K562 (cell line): ENCODE data around the gene RNF144A. TPM values are rescaled to one million over a fixed set of nuclear protein-coding genes. Genes with fewer than 3 reads are reported as not detected.

Source experiments
- CEBPZ ChIP-seq: fragments of 150-350 bp; IDR thresholded peaks from 2 replicates; pipeline ENCODE4 v1.6.1; 2014; ENCODE audit warnings: low read depth, mild to moderate bottlenecking, low read length, borderline replicate concordance
- ELF1 ChIP-seq: fragments of 200-800 bp; sonication (Bioruptor generic); IDR thresholded peaks from 2 replicates; pipeline ENCODE4 v1.6.1; 2016; ENCODE audit warnings: missing genetic modification characterization, missing compliant biosample characterization
- ETS1 ChIP-seq: conservative IDR thresholded peaks from 2 replicates; pipeline ENCODE4 v1.6.1; 2011; ENCODE audit warnings: low read depth, mild to moderate bottlenecking, low read length; ENCODE audit not compliant: control insufficient read depth
- HNRNPK ChIP-seq: fragments of 200-400 bp; formaldehyde crosslinking; IDR thresholded peaks from one replicate; pipeline ENCODE4 v1.6.1; 2018; ENCODE audit warnings: mild to moderate bottlenecking, low read depth, low read length; ENCODE audit not compliant: poor library complexity, severe bottlenecking
- ID3 ChIP-seq, 2 experiments: fragments of 250-450 bp in 1 of 2; fragments of 450-650 bp in 1 of 2; sonication (Bioruptor Pico) in 1 of 2; IDR thresholded peaks; 2 replicates each; pipeline versions ENCODE4 v1.6.1 to v1.8.0; 2016 to 2021; ENCODE audit warnings: mild to moderate bottlenecking in 2 of 2, moderate library complexity in 2 of 2, missing compliant biosample characterization in 1 of 2, missing genetic modification characterization in 1 of 2
- MAFG ChIP-seq: fragments of 450-650 bp; conservative IDR thresholded peaks from 2 replicates; pipeline ENCODE4 v1.6.1; 2016; ENCODE audit warnings: missing genetic modification characterization, missing compliant biosample characterization
- MEF2D ChIP-seq: conservative IDR thresholded peaks from 2 replicates; pipeline ENCODE4 v1.6.1; 2016; ENCODE audit warnings: low read depth, missing genetic modification characterization, missing compliant biosample characterization
- MEIS2 ChIP-seq: fragments of 450-650 bp; IDR thresholded peaks from 2 replicates; pipeline ENCODE4 v1.6.1; 2014; ENCODE audit warnings: mild to moderate bottlenecking; ENCODE audit not compliant: partially characterized antibody
- PHB2 ChIP-seq: fragments of 450-650 bp; IDR thresholded peaks from 2 replicates; pipeline ENCODE4 v1.6.1; 2017; ENCODE audit warnings: low read depth
- POLR2H ChIP-seq: IDR thresholded peaks from 2 replicates; pipeline ENCODE4 v1.6.1; 2016; ENCODE audit warnings: missing genetic modification characterization, low read depth, mild to moderate bottlenecking, control low read depth, missing compliant biosample characterization, moderate library complexity
- PURB ChIP-seq: sonication (generic); formaldehyde crosslinking; IDR thresholded peaks from 2 replicates; pipeline ENCODE4 v1.9.0; 2021; ENCODE audit warnings: low read depth, mild to moderate bottlenecking, missing genetic modification reagents
- SP1 ChIP-seq: sonication (generic); formaldehyde crosslinking; IDR thresholded peaks from 2 replicates; pipeline ENCODE4 v1.8.1; 2022; ENCODE audit warnings: mild to moderate bottlenecking, missing genetic modification reagents
- UBTF ChIP-seq, 2 experiments: IDR thresholded peaks; 2 replicates each; pipeline ENCODE4 v1.6.1; 2012; ENCODE audit warnings: improper control_type of control experiment in 2 of 2, low read depth in 2 of 2, low read length in 2 of 2, borderline replicate concordance in 1 of 2
- ZFP1 ChIP-seq: fragments of 450-650 bp; formaldehyde crosslinking; IDR thresholded peaks from 2 replicates; pipeline ENCODE4 v1.4.0; 2020; ENCODE audit warnings: mild to moderate bottlenecking, mixed read lengths
- ZHX1 ChIP-seq: fragments of 150-350 bp; conservative IDR thresholded peaks from 2 replicates; pipeline ENCODE4 v1.6.1; 2014; ENCODE audit warnings: low read length
- ZNF311 ChIP-seq: fragments of 250-450 bp; sonication (Bioruptor Pico); IDR thresholded peaks from 2 replicates; pipeline ENCODE4 v1.4.0; 2020; ENCODE audit warnings: mild to moderate bottlenecking, moderate library complexity
- ZNF717 ChIP-seq: fragments of 250-450 bp; sonication (Bioruptor Pico); IDR thresholded peaks from 2 replicates; pipeline ENCODE4 v1.5.0; 2021
- polyA plus RNA-seq, 8 experiments: library from polyadenylated mRNA; depleted of rRNA in 4 of 8; stranded (reverse) in 5 of 8; unstranded in 3 of 8; fragments of >200 nt; fragmentation: Nextera tagmentation in 2 of 8; fragmentation: Illumina TruSeq in 1 of 8; extraction: Ambion mirVana in 2 of 8; extraction: Trizol in 1 of 8; gene quantifications; 2 replicates each; pipeline versions ENCODE4 v1.2.1 to v1.2.3, GENCODE V29; 2011 to 2014; ENCODE audit warnings: inconsistent platforms in 1 of 8, missing spikeins in 1 of 8
- total RNA-seq, 7 experiments: library from RNA; depleted of rRNA in 6 of 7; stranded (reverse); fragments of >200 nt in 6 of 7; fragmentation: Illumina TruSeq in 2 of 7; extraction: Trizol in 2 of 7; gene quantifications; 2 replicates each; pipeline versions ENCODE4 v1.2.1 to v1.2.3, GENCODE V29; 2011 to 2021; ENCODE audit warnings: low replicate concordance in 1 of 7

Gene RNF144A
- total and polyA plus RNA-seq, 9 of the 15 experiments (the other 6 are each of a cell fraction or from before 2014, with no cell fraction given): 0.96 to 11.3 (median 6.2) TPM

GRCh38 chr2:6893876-6894482, 23.2 kb upstream of the RNF144A start (continued):
- no peak for TF ChIP-seq ZHX1
- peak; percentile 62 for TF ChIP-seq MAFG (tag)
- TF ChIP-seq ZNF717 (CRISPR knock-in tag): no peak
- TF ChIP-seq MEF2D (tag): peak; percentile 88
- TF ChIP-seq CEBPZ: no peak
- TF ChIP-seq ZFP1 (CRISPR knock-in tag): no peak
- TF ChIP-seq SP1 (CRISPR knock-in tag): peak; percentile 54; the same call in 1 of the 2 replicates
- peak; percentile 94 for TF ChIP-seq MEIS2
- TF ChIP-seq ELF1 (tag): 0 out of 2 replicates have a peak, but pooled peaks have one; percentile 30
- TF ChIP-seq PURB (CRISPR knock-in tag): no peak
- no peak for TF ChIP-seq HNRNPK
- TF ChIP-seq UBTF (IDR thresholded peaks at IDR 0.05; ENCODE audit: borderline replicate concordance in 1 of 2, low read depth in 2 of 2, low read length in 2 of 2): no peak
- TF ChIP-seq ZNF311 (CRISPR knock-in tag): peak; percentile 96
- TF ChIP-seq ETS1: peak; percentile 77; the same call in 1 of the 2 replicates
- no peak for TF ChIP-seq ID3 (CRISPR knock-in tag; IDR thresholded peaks at IDR 0.05)
- TF ChIP-seq ID3 (tag; IDR thresholded peaks at IDR 0.05): peak; percentile 95
- no peak for TF ChIP-seq POLR2H (tag)
- peak; percentile 99 for TF ChIP-seq PHB2
